DMS153 treated with DMSO at 0.1 percent for 48 hours (cell line): ENCODE data around the gene TYK2.
A peak's percentile ranks its signal among the peaks of the same experiment; 100 is the strongest.

Experiments
- DNase-seq: peaks from one replicate; lab custom pipeline; 2025; ENCODE audit not compliant: unreplicated experiment; lab: John Stamatoyannopoulos, UW

Gene TYK2

GRCh38 chr19:10335352-10335985 is 44.9 kb downstream of the TYK2 start:
- no peak for DNase-seq

GRCh38 chr19:10334588-10335351 is 45.6 kb downstream of the TYK2 start:
- DNase-seq = peak; percentile 50

- no peak for DNase-seq
These were observed 46.4 kb downstream of the TYK2 start for GRCh38 chr19:10333758-10334587.

GRCh38 chr19:10332965-10333757 is 47.2 kb downstream of the TYK2 start, which contains the start of gene RAVER1:
Gene RAVER1, minus strand, starts transcription at chr19:10333529. Its CDS starts 22 bp downstream, at chr19:10333507.
- peak; percentile 94 for DNase-seq

- DNase-seq = no peak
These were observed 48.0 kb downstream of the TYK2 start for GRCh38 chr19:10332158-10332964.

- no peak for DNase-seq
These were observed 50.8 kb downstream of the TYK2 start for GRCh38 chr19:10329555-10329954.

GRCh38 chr19:10328558-10329429 is 51.6 kb downstream of the TYK2 start:
- no peak for DNase-seq

- DNase-seq = no peak
These were observed 52.6 kb downstream of the TYK2 start for GRCh38 chr19:10327793-10328192.

GRCh38 chr19:10325732-10326131 is 54.6 kb downstream of the TYK2 start:
- no peak for DNase-seq

- no peak for DNase-seq
These were observed 58.2 kb downstream of the TYK2 start for GRCh38 chr19:10321874-10322835.

GRCh38 chr19:10321417-10321797 is 59.0 kb downstream of the TYK2 start:
- no peak for DNase-seq

- DNase-seq = no peak
These were observed 59.6 kb downstream of the TYK2 start for GRCh38 chr19:10320602-10321416.

- no peak for DNase-seq
These were observed 61.3 kb downstream of the TYK2 start for GRCh38 chr19:10318807-10319682.

GRCh38 chr19:10317857-10318462 is 62.4 kb downstream of the TYK2 start:
- no peak for DNase-seq

- DNase-seq = no peak
These were observed 63.1 kb downstream of the TYK2 start for GRCh38 chr19:10317045-10317856.
